ENCODE results near the gene PPARA.

Gene PPARA

GRCh38 chr22:46119729-46120419 is 30.5 kb upstream of the PPARA start:
- TF ChIP-seq ZNF274 (IDR thresholded peaks at IDR 0.05; ENCODE audit: low read depth, low read length) = no peak
- no peak overlapping the region for H3K4me3 ChIP-seq (ENCODE audit: low read length)

GRCh38 chr22:46120420-46120737 is 29.9 kb upstream of the PPARA start:
- TF ChIP-seq ZNF274 (IDR thresholded peaks at IDR 0.05; ENCODE audit: low read depth, low read length) = no peak
- H3K4me3 ChIP-seq (ENCODE audit: low read length) = no peak overlapping the region

DNA sequence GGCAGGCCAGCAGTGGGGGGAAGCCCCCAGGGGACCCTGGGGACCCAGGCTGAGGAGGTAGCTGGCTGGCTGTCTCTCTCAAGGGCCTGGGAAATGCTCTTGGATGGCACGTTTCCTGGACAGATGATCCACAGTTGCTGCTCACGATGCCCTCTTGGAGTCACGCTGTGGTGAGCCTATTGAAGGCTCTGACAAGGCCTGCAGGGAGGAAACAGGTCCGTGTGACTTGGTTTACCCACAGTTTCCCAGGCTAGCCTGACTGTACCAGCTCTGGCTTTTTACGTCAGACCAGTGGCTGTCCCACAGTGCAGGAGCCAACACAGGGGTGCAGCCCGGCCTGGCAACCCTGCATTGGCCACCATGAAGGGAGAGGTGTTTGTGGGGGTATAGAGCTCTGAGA is 29.2 kb upstream of the PPARA start:
- no peak for TF ChIP-seq ZNF274 (IDR thresholded peaks at IDR 0.05; ENCODE audit: low read depth, low read length)
- H3K4me3 ChIP-seq (ENCODE audit: low read length) = no peak overlapping the region

- no peak overlapping the region for H3K4me3 ChIP-seq (ENCODE audit: low read length)
- no peak for TF ChIP-seq ZNF274 (IDR thresholded peaks at IDR 0.05; ENCODE audit: low read depth, low read length)
These were observed 28.6 kb upstream of the PPARA start for GRCh38 chr22:46121523-46122287.

DNA sequence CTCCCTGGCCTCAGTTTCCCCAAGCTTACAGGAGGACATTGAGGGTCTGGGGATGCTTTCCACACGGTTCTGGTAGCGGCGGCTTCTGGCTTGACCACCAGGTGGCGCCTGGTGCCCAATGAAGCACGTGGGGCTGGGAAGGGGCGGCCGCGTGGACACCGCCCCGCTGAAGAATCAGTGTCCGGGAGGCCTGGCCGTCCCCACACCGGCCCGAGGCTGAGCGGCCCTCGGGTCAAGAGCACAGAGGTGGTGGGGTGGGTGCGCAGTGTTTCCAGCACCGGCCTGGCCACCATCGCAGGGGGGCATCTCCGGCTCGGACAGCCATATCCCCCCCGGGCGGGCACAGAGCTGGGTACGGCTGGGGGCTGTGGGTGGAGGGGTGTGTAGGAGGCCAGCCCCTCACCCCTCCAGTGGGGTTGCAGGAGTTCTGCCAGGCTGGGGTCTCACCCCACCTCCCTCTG is 27.8 kb upstream of the PPARA start:
- TF ChIP-seq ZNF274 (IDR thresholded peaks at IDR 0.05; ENCODE audit: low read depth, low read length) = no peak
- H3K4me3 ChIP-seq (ENCODE audit: low read length) = no peak overlapping the region

DNA sequence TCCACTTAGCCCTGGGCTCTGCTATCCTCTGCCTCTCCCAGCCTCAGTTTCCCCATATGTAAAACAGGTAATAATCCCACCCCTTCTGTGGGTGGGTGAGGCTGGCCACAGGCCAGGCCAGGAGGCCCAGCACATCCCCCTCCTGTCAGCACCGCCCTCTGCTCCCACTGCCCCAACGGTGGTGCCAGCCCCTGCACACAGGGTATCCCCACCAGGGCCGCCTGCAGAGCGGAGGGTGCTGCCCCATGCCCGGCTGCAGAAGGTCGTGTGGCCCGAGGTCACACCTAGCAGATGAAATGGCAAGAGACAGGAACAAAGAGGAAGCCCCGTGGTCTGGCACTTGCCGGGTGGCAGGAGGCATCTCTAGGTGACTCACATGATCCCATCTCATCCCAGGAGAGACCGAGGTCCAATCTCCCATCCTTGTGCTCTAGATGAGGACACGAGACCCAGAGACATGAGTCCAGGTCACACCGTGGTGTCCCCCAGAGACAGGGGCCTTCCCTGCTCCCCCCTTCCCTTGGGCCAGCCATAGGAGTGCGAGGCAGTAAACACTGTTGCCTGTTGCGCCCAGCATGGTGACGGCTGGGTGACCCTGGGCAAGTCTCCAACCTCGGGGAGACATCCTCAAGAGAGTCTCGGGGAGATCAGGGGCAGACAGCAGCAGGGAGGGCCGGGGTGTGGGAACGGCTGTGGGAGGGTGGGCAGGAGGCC is 27.2 kb upstream of the PPARA start:
- TF ChIP-seq ZNF274 (IDR thresholded peaks at IDR 0.05; ENCODE audit: low read depth, low read length) = no peak
- no peak overlapping the region for H3K4me3 ChIP-seq (ENCODE audit: low read length)

- H3K4me3 ChIP-seq (ENCODE audit: low read length) = no peak overlapping the region
- no peak for TF ChIP-seq ZNF274 (IDR thresholded peaks at IDR 0.05; ENCODE audit: low read depth, low read length)
These were observed 26.5 kb upstream of the PPARA start for GRCh38 chr22:46123694-46124382.

GRCh38 chr22:46124383-46125144 is 25.8 kb upstream of the PPARA start:
- no peak overlapping the region for H3K4me3 ChIP-seq (ENCODE audit: low read length)
- no peak for TF ChIP-seq ZNF274 (IDR thresholded peaks at IDR 0.05; ENCODE audit: low read depth, low read length)

GRCh38 chr22:46125311-46125710 is 25.0 kb upstream of the PPARA start:
- no peak overlapping the region for H3K4me3 ChIP-seq (ENCODE audit: low read length)
- no peak for TF ChIP-seq ZNF274 (IDR thresholded peaks at IDR 0.05; ENCODE audit: low read depth, low read length)

DNA sequence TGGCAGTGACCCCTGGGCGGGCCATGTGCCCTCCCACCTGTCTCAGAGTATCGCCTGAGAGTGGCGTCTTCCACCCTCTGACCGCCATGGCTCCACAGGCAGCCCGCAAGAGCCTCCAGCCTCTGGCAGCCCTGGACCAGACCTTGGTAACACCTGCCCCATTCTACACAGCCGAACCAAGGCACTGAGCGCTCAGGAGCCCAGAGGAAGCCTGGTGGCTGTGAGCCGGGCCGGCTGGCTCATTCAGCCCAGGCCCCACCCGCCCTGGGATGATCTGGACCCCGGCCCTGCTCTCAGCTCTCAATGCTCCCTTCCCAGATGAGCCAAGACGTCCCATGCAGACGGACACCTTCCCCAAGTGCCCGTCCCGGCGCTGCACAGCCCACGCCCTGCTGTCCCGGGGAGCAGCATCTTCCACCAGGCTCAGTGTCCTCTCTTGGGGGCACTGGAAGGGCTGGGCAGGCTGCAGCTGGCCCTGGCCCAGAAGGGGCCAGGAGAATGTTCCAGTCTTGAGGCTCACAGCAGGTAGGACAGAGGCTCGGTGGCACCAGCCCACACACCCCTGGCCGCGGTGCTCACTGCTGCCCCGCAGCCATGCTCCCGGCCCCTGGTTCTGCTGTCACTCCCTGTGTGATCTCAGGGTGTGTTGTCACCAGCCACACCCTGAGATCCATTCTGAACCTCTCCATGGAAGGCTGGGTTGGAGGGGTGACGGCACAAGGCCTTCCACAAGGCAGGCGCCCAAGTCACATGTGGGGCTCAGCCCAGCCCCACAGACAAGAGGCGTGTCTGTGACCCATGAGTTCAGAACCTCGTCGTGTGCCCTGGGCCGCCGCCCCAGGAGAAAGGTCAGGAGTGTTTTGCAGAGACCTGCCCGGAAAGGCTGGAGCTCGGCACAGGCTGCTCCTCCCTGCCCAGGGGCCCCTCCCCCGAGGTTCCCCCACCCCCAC is 24.2 kb upstream of the PPARA start:
- no peak overlapping the region for H3K4me3 ChIP-seq (ENCODE audit: low read length)
- no peak for TF ChIP-seq ZNF274 (IDR thresholded peaks at IDR 0.05; ENCODE audit: low read depth, low read length)

GRCh38 chr22:46126853-46127385 is 23.4 kb upstream of the PPARA start:
- TF ChIP-seq ZNF274 (IDR thresholded peaks at IDR 0.05; ENCODE audit: low read depth, low read length) = no peak
- H3K4me3 ChIP-seq (ENCODE audit: low read length) = no peak overlapping the region

- TF ChIP-seq ZNF274 (IDR thresholded peaks at IDR 0.05; ENCODE audit: low read depth, low read length) = no peak
- no peak overlapping the region for H3K4me3 ChIP-seq (ENCODE audit: low read length)
These were observed 22.8 kb upstream of the PPARA start for GRCh38 chr22:46127556-46127955.

Measured in GM08714 (cell line).